Measurements from ENCODE around the gene ERI3.

ERI3 gene

GRCh38 chr1:44262414-44262813 lies 92.6 kb downstream of the ERI3 start:
- no peak for TF ChIP-seq GATA1 (IDR thresholded peaks at IDR 0.05; ENCODE audit: low read depth, low read length)
- TF ChIP-seq POLR2A (IDR thresholded peaks at IDR 0.05; ENCODE audit: low read length): no peak
- DNase-seq: no peak

GRCh38 chr1:44261962-44262361 lies 93.1 kb downstream of the ERI3 start:
- DNase-seq: no peak
- no peak for TF ChIP-seq GATA1 (IDR thresholded peaks at IDR 0.05; ENCODE audit: low read depth, low read length)

- no peak for TF ChIP-seq GATA1 (IDR thresholded peaks at IDR 0.05; ENCODE audit: low read depth, low read length)
- TF ChIP-seq POLR2A (IDR thresholded peaks at IDR 0.05; ENCODE audit: low read length): no peak
Observed at GRCh38 chr1:44261171-44261817, 93.8 kb downstream of the ERI3 start.

GRCh38 chr1:44260792-44261170 lies 94.3 kb downstream of the ERI3 start:
- no peak for DNase-seq
- no peak for TF ChIP-seq GATA1 (IDR thresholded peaks at IDR 0.05; ENCODE audit: low read depth, low read length)
- no peak for TF ChIP-seq POLR2A (IDR thresholded peaks at IDR 0.05; ENCODE audit: low read length)

More at GRCh38 chr1:44261171-44261817, 93.8 kb downstream of the ERI3 start:
- no peak for DNase-seq

GRCh38 chr1:44259090-44259489 lies 96.0 kb downstream of the ERI3 start:
- no peak for TF ChIP-seq POLR2A (IDR thresholded peaks at IDR 0.05; ENCODE audit: low read length)
- TF ChIP-seq GATA1 (IDR thresholded peaks at IDR 0.05; ENCODE audit: low read depth, low read length): no peak
- no peak for DNase-seq

- no peak for DNase-seq
- no peak for TF ChIP-seq GATA1 (IDR thresholded peaks at IDR 0.05; ENCODE audit: low read depth, low read length)
- TF ChIP-seq POLR2A (IDR thresholded peaks at IDR 0.05; ENCODE audit: low read length): no peak
Observed at GRCh38 chr1:44256762-44257554, 98.1 kb downstream of the ERI3 start.

- no peak for TF ChIP-seq GATA1 (IDR thresholded peaks at IDR 0.05; ENCODE audit: low read depth, low read length)
- TF ChIP-seq POLR2A (IDR thresholded peaks at IDR 0.05; ENCODE audit: low read length): no peak
- DNase-seq: no peak
Observed at GRCh38 chr1:44254392-44254910, 100.6 kb downstream of the ERI3 start.

- DNase-seq: no peak
Observed at GRCh38 chr1:44251989-44252671, 102.9 kb downstream of the ERI3 start.

GRCh38 chr1:44251486-44251885 lies 103.6 kb downstream of the ERI3 start:
- DNase-seq: no peak
- TF ChIP-seq GATA1 (IDR thresholded peaks at IDR 0.05; ENCODE audit: low read depth, low read length) (no peak), POLR2A (IDR thresholded peaks at IDR 0.05; ENCODE audit: low read length) (no peak)

More at GRCh38 chr1:44251989-44252671, 102.9 kb downstream of the ERI3 start:
- no peak for TF ChIP-seq GATA1 (IDR thresholded peaks at IDR 0.05; ENCODE audit: low read depth, low read length)
- TF ChIP-seq POLR2A (IDR thresholded peaks at IDR 0.05; ENCODE audit: low read length): no peak

DNA sequence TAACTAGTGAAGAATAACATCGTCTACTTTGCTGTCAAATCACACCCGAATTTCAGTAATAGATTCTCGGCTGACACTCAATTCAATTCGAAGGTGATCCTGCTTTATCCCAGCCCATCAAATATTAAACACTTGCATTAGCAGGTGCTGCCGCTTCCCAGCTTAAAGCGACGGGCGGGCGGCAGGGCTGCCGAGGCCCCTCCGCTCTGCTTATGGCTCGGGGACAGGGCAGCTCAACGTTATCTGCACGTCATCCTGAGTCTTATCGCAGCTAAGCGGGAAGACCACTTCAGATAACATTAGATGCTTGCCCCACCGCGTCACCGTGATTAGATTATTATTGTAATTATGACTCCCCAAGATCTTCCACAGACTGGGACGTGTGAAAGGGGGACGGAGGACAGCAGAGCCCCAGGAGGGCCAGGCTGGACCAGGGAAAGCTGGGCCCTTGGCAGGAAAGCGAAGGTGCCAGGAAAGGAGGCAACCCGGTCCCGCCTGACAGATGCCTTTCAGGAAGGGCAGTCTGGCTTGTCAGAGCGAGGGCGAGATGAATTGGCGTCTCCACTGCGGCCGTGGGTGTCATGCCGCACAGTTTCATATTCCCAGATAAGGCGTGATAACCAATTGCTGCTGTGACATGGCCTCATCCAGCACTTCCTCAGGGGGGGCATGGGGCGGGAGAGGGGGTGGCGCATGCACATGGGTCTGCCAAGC lies 104.8 kb downstream of the ERI3 start:
- peak; percentile 21 to 33 for DNase-seq
- no peak for TF ChIP-seq POLR2A (IDR thresholded peaks at IDR 0.05; ENCODE audit: low read length)
- TF ChIP-seq GATA1 (IDR thresholded peaks at IDR 0.05; ENCODE audit: low read depth, low read length): no peak

DNA sequence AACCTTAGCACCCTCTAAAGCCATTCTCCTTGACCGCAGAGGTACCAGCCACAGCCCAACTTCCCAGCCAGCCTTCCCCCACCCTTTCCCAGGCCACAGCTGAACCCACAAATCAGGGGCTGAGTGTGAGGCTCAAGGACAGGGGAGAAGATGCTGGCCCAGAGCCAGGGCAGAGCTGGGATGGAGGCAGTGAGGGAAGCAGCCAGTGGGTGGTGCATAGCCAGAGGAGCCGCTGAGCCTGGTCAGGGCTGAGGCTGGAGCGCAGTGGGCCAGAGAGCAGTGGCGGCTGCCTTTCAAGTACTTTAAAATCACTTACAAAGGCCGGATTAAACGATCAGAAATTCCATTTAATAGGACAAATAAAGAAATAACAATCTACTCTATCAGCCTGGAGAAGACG lies 105.5 kb downstream of the ERI3 start:
- TF ChIP-seq POLR2A (IDR thresholded peaks at IDR 0.05; ENCODE audit: low read length): no peak
- no peak for TF ChIP-seq GATA1 (IDR thresholded peaks at IDR 0.05; ENCODE audit: low read depth, low read length)
- DNase-seq: no peak

DNA sequence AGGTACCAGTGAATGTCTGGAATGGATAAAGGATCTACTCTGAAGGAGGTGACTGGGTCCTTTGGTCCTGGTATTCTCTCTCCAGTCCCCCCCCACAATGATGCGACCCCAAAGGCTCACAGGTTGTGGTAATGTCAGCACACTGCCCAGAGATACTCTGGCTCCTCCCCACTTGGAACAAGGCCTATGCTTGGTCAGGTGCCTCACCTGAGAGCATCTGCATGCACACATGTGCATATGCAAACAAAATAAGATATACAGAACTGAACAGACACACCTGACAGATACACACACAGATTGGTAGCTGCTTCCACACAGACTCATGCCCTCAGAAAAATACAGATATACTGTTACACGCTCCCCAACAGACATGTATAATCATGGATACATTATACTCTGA lies 108.3 kb downstream of the ERI3 start:
- no peak for DNase-seq
- no peak for TF ChIP-seq POLR2A (IDR thresholded peaks at IDR 0.05; ENCODE audit: low read length)
- TF ChIP-seq GATA1 (IDR thresholded peaks at IDR 0.05; ENCODE audit: low read depth, low read length): no peak

DNA sequence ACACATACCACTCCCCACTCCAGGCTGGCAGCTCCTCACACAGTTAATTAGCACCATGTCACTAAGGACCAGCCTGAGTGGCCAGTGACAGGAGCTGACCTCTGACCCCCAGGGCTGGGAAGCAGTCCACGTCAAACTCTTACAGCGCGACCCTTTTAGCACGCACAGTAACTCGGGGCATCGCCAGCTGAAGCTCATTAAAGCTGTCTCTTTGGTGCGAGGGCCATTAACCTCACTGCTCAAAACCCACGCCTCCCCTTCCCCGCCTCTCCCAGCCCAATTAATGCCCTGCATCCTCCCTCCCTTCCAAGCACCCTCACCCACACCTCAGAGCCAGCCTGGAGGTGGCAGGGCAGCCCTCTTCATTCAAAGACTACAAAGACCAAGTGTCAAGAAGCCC lies 110.1 kb downstream of the ERI3 start:
- no peak for DNase-seq
- TF ChIP-seq POLR2A (IDR thresholded peaks at IDR 0.05; ENCODE audit: low read length): no peak
